HepG2 (cell line): Measurements from ENCODE around the gene ACSF3. TPM values are rescaled to one million over a fixed set of nuclear protein-coding genes. Genes with fewer than 3 reads are reported as not detected.

ENCODE experiments used
- AGO2 ChIP-seq: fragments of 200-400 bp; formaldehyde crosslinking; optimal IDR thresholded peaks from 2 replicates; pipeline ENCODE3; 2017; ENCODE audit warnings: mild to moderate bottlenecking, low read depth, low read length, moderate library complexity
- FOXM1 ChIP-seq: sonication (generic); formaldehyde crosslinking; IDR thresholded peaks from 2 replicates; pipeline ENCODE4 v1.5.0; 2020; ENCODE audit warnings: missing genetic modification reagents
- HOXA9 ChIP-seq: sonication (generic); formaldehyde crosslinking; IDR thresholded peaks from 2 replicates; pipeline ENCODE4 v1.8.1; 2022; ENCODE audit warnings: missing genetic modification reagents, mild to moderate bottlenecking, moderate library complexity, borderline replicate concordance
- POLR2G ChIP-seq: fragments of 200-400 bp; formaldehyde crosslinking; IDR thresholded peaks from 2 replicates; pipeline ENCODE4 v1.6.1; 2018; ENCODE audit warnings: mild to moderate bottlenecking, low read depth, low read length, moderate library complexity
- ZFP82 ChIP-seq: sonication (generic); formaldehyde crosslinking; IDR thresholded peaks from 2 replicates; pipeline ENCODE4 v1.5.1; 2020; ENCODE audit warnings: mild to moderate bottlenecking, missing genetic modification reagents, borderline replicate concordance
- ZNF124 ChIP-seq: sonication (generic); formaldehyde crosslinking; IDR thresholded peaks from 2 replicates; pipeline ENCODE4 v1.4.0; 2020; ENCODE audit warnings: missing genetic modification reagents
- ZNF572 ChIP-seq: sonication (generic); formaldehyde crosslinking; IDR thresholded peaks from 2 replicates; pipeline ENCODE4 v1.5.1; 2020; ENCODE audit warnings: mild to moderate bottlenecking, missing genetic modification reagents
- ZNF615 ChIP-seq: sonication (generic); formaldehyde crosslinking; IDR thresholded peaks from 2 replicates; pipeline ENCODE4 v1.5.0; 2020; ENCODE audit warnings: mild to moderate bottlenecking, missing genetic modification reagents, borderline replicate concordance
- ZNF629 ChIP-seq: sonication (generic); formaldehyde crosslinking; conservative IDR thresholded peaks from 2 replicates; pipeline ENCODE4 v1.5.0; 2020; ENCODE audit warnings: missing genetic modification reagents
- ZNF652 ChIP-seq: IDR thresholded peaks from 2 replicates; pipeline ENCODE4 v1.6.1; 2016; ENCODE audit warnings: low read depth, borderline replicate concordance
- ZNF672 ChIP-seq: sonication (generic); formaldehyde crosslinking; IDR thresholded peaks from 2 replicates; pipeline ENCODE4 v1.8.1; 2022; ENCODE audit warnings: missing genetic modification reagents
- polyA plus RNA-seq, 8 experiments: library from polyadenylated mRNA; depleted of rRNA in 3 of 8; stranded (reverse) in 7 of 8; unstranded in 1 of 8; fragments of >200 nt; fragmentation: Illumina TruSeq in 4 of 8; extraction: Trizol in 4 of 8; gene quantifications; 2 replicates each; pipeline versions ENCODE4 v1.2.1 to v1.2.3, GENCODE V29; 2011 to 2016; ENCODE audit warnings: low read depth in 4 of 8, missing spikeins in 1 of 8, mixed read lengths in 1 of 8; ENCODE audit not compliant: insufficient read depth in 1 of 8
- total RNA-seq, 5 experiments: library from RNA; depleted of rRNA; stranded (reverse); fragments of >200 nt; fragmentation: Illumina TruSeq; extraction: Trizol; gene quantifications; 2 replicates each; pipeline ENCODE4 v1.2.3, GENCODE V29; 2016; ENCODE audit warnings: low read depth in 1 of 5
- TF ChIP-seq, protein P1 (sequence below): sonication (generic); formaldehyde crosslinking; IDR thresholded peaks from 2 replicates; pipeline ENCODE4 v1.4.0; 2020; ENCODE audit warnings: missing genetic modification reagents
- TF ChIP-seq, protein P2 (sequence below): sonication (generic); formaldehyde crosslinking; IDR thresholded peaks from 2 replicates; pipeline ENCODE4 v1.4.0; 2020; ENCODE audit warnings: missing genetic modification reagents
- TF ChIP-seq, protein P3 (sequence below): sonication (generic); formaldehyde crosslinking; IDR thresholded peaks from 2 replicates; pipeline ENCODE4 v1.5.0; 2020; ENCODE audit warnings: missing genetic modification reagents
- TF ChIP-seq, protein P4 (sequence below): sonication (generic); formaldehyde crosslinking; conservative IDR thresholded peaks from 2 replicates; pipeline ENCODE4 v1.8.0; 2022; ENCODE audit warnings: mild to moderate bottlenecking, moderate library complexity, missing genetic modification reagents
- TF ChIP-seq, protein P5 (sequence below): IDR thresholded peaks from 2 replicates; pipeline ENCODE4 v1.6.1; 2016; ENCODE audit warnings: missing genetic modification reagents, missing compliant biosample characterization

Gene ACSF3
- total and polyA plus RNA-seq, 2 of the 13 experiments (the other 11 are each of a cell fraction or from before 2014, with no cell fraction given) = 14.9 to 30.6 TPM

DNA sequence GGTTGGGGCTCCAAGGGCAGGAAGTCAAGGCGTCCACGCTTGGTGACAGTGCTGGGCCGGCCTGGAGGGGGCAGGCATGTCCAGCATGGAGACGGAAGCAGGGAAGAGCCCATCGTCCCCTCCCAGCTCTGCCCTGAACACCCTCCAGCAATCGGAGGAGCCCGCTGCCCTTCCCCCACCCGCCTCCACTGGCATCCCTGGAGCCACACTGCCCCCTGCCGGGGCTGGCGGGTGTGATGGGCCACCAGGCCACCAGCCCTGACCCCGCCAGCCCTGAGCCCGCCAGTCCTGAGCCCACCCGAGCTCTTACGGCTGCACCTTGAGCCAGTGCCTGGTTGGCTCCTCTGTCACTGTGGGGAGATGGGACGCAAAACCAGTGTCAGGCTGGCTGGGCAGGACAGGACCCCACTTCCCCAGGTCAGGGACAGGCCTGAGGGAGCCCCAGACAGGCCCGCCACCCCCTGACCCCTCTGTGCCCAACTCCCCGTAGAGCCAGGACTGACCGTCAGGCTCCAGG lies 73.8 kb downstream of the ACSF3 start (continued):
- TF ChIP-seq, protein P1, sequence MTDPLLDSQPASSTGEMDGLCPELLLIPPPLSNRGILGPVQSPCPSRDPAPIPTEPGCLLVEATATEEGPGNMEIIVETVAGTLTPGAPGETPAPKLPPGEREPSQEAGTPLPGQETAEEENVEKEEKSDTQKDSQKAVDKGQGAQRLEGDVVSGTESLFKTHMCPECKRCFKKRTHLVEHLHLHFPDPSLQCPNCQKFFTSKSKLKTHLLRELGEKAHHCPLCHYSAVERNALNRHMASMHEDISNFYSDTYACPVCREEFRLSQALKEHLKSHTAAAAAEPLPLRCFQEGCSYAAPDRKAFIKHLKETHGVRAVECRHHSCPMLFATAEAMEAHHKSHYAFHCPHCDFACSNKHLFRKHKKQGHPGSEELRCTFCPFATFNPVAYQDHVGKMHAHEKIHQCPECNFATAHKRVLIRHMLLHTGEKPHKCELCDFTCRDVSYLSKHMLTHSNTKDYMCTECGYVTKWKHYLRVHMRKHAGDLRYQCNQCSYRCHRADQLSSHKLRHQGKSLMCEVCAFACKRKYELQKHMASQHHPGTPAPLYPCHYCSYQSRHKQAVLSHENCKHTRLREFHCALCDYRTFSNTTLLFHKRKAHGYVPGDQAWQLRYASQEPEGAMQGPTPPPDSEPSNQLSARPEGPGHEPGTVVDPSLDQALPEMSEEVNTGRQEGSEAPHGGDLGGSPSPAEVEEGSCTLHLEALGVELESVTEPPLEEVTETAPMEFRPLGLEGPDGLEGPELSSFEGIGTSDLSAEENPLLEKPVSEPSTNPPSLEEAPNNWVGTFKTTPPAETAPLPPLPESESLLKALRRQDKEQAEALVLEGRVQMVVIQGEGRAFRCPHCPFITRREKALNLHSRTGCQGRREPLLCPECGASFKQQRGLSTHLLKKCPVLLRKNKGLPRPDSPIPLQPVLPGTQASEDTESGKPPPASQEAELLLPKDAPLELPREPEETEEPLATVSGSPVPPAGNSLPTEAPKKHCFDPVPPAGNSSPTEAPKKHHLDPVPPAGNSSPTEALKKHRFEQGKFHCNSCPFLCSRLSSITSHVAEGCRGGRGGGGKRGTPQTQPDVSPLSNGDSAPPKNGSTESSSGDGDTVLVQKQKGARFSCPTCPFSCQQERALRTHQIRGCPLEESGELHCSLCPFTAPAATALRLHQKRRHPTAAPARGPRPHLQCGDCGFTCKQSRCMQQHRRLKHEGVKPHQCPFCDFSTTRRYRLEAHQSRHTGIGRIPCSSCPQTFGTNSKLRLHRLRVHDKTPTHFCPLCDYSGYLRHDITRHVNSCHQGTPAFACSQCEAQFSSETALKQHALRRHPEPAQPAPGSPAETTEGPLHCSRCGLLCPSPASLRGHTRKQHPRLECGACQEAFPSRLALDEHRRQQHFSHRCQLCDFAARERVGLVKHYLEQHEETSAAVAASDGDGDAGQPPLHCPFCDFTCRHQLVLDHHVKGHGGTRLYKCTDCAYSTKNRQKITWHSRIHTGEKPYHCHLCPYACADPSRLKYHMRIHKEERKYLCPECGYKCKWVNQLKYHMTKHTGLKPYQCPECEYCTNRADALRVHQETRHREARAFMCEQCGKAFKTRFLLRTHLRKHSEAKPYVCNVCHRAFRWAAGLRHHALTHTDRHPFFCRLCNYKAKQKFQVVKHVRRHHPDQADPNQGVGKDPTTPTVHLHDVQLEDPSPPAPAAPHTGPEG (CRISPR knock-in tag) = 0 out of 2 replicates have a peak, but pooled peaks have one; percentile 46
- TF ChIP-seq ZNF652 (CRISPR knock-in tag) (no peak), ZNF672 (CRISPR knock-in tag) (no peak; the same call in 1 of the 2 replicates), ZFP82 (CRISPR knock-in tag) (peak; percentile 1; the same call in 1 of the 2 replicates), HOXA9 (CRISPR knock-in tag) (0 out of 2 replicates have a peak, but pooled peaks have one; percentile 57), ZNF615 (CRISPR knock-in tag) (no peak), ZNF124 (CRISPR knock-in tag) (peak; percentile 78; the same call in 1 of the 2 replicates), ZNF572 (CRISPR knock-in tag) (no peak; the same call in 1 of the 2 replicates), AGO2 (no peak), FOXM1 (CRISPR knock-in tag) (no peak), POLR2G (no peak), ZNF629 (CRISPR knock-in tag) (no peak)
- TF ChIP-seq, protein P2, sequence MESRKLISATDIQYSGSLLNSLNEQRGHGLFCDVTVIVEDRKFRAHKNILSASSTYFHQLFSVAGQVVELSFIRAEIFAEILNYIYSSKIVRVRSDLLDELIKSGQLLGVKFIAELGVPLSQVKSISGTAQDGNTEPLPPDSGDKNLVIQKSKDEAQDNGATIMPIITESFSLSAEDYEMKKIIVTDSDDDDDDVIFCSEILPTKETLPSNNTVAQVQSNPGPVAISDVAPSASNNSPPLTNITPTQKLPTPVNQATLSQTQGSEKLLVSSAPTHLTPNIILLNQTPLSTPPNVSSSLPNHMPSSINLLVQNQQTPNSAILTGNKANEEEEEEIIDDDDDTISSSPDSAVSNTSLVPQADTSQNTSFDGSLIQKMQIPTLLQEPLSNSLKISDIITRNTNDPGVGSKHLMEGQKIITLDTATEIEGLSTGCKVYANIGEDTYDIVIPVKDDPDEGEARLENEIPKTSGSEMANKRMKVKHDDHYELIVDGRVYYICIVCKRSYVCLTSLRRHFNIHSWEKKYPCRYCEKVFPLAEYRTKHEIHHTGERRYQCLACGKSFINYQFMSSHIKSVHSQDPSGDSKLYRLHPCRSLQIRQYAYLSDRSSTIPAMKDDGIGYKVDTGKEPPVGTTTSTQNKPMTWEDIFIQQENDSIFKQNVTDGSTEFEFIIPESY (CRISPR knock-in tag) = peak; percentile 91
- TF ChIP-seq, protein P3, sequence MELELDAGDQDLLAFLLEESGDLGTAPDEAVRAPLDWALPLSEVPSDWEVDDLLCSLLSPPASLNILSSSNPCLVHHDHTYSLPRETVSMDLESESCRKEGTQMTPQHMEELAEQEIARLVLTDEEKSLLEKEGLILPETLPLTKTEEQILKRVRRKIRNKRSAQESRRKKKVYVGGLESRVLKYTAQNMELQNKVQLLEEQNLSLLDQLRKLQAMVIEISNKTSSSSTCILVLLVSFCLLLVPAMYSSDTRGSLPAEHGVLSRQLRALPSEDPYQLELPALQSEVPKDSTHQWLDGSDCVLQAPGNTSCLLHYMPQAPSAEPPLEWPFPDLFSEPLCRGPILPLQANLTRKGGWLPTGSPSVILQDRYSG (CRISPR knock-in tag) = no peak
- TF ChIP-seq, protein P4, sequence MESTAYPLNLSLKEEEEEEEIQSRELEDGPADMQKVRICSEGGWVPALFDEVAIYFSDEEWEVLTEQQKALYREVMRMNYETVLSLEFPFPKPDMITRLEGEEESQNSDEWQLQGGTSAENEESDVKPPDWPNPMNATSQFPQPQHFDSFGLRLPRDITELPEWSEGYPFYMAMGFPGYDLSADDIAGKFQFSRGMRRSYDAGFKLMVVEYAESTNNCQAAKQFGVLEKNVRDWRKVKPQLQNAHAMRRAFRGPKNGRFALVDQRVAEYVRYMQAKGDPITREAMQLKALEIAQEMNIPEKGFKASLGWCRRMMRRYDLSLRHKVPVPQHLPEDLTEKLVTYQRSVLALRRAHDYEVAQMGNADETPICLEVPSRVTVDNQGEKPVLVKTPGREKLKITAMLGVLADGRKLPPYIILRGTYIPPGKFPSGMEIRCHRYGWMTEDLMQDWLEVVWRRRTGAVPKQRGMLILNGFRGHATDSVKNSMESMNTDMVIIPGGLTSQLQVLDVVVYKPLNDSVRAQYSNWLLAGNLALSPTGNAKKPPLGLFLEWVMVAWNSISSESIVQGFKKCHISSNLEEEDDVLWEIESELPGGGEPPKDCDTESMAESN = peak; percentile 97
- TF ChIP-seq, protein P5, sequence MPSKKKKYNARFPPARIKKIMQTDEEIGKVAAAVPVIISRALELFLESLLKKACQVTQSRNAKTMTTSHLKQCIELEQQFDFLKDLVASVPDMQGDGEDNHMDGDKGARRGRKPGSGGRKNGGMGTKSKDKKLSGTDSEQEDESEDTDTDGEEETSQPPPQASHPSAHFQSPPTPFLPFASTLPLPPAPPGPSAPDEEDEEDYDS = peak; percentile 53
